ENCODE data around the gene SRD5A1. TPM values are rescaled to one million over a fixed set of nuclear protein-coding genes. Genes with fewer than 3 reads are reported as not detected.

The SRD5A1 gene
- total and polyA plus RNA-seq, 2 of the 8 experiments (the other 6 are each of a cell fraction or from before 2014, with no cell fraction given) = 34.7 to 42.4 TPM

DNA sequence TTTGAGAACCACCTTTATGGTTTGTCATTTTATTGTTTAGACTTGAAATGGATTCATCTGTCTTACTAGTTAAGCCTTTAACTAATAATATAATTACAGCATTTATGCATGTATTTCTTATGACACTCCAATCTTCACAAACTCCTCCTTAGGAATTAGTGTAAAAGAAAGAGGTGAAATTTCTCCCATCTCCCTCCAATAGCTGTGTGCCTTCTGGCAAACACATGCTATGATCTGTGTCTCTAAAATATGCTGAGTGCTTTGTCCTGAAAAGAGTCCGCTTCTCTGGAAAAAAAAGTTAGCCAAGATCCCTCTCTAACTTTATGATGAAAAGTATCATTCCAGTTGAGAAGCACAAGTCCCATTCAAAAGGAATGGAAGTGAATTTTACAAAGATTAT, 66.1 kb downstream of the SRD5A1 start:
- Histone ChIP-seq H3K27ac (ENCODE audit: low read depth, low read length) (no peak overlapping the region), H3K79me1 (ENCODE audit: low read depth, low read length) (no peaks in the 10 kb centered on the region), H2BK12ac (ENCODE audit: low read depth, low read length) (no peak overlapping the region), H3K36me3 (ENCODE audit: control insufficient read depth in 2 of 4, insufficient read depth in 4 of 4, low read length in 3 of 4) (no peaks in the 10 kb centered on the region), H3K9ac (replicated peaks in 1 of 4; ENCODE audit: extremely low read depth in 1 of 4, low read depth in 3 of 4, low read length in 3 of 4) (no peak overlapping the region), H2BK15ac (ENCODE audit: low read length) (no peak overlapping the region), H3K4ac (replicated peaks; ENCODE audit: insufficient read length, low read depth, low read length) (no peak overlapping the region), H4K91ac (replicated peaks; ENCODE audit: insufficient read length, low read length) (no peak overlapping the region), H3K18ac (ENCODE audit: extremely low read depth, low read length) (no peak overlapping the region), H3K56ac (replicated peaks; ENCODE audit: insufficient read length, low read depth, low read length) (no peak overlapping the region), H3K23ac (ENCODE audit: insufficient read length) (no peak overlapping the region), H3K79me2 (ENCODE audit: control insufficient read depth in 1 of 2, insufficient read depth in 2 of 2, low read length in 2 of 2) (no peaks in the 10 kb centered on the region), H2BK120ac (replicated peaks; ENCODE audit: low read depth, low read length) (no peak overlapping the region), H4K5ac (ENCODE audit: insufficient read length, low read depth, low read length) (no peak overlapping the region), H3K9me3 (ENCODE audit: insufficient read depth in 2 of 2, low read depth in 1 of 2, low read length in 1 of 2) (no peaks in the 10 kb centered on the region), H3K27me3 (replicated peaks in 1 of 4; ENCODE audit: control insufficient read depth in 3 of 4, extremely low read depth in 1 of 4, insufficient read depth in 3 of 4, low read length in 3 of 4) (no peaks in the 10 kb centered on the region), H4K20me1 (replicated peaks in 1 of 2; ENCODE audit: control insufficient read depth in 1 of 2, insufficient read depth in 2 of 2, low read length in 2 of 2) (no peaks in the 10 kb centered on the region), H2AK5ac (ENCODE audit: low read depth, low read length) (no peak overlapping the region), H2AFZ (ENCODE audit: low read length) (no peak overlapping the region), H3K23me2 (ENCODE audit: low read depth, low read length) (no peaks in the 10 kb centered on the region), H3K14ac (ENCODE audit: insufficient read length) (no peak overlapping the region), H4K8ac (ENCODE audit: extremely low read depth, insufficient read depth, low read length) (no peak overlapping the region), H2BK20ac (ENCODE audit: low read length) (no peak overlapping the region), H3K4me2 (ENCODE audit: insufficient read depth in 1 of 2, low read depth in 2 of 2, low read length in 2 of 2) (no peak overlapping the region), H2BK5ac (ENCODE audit: low read depth, low read length) (no peak overlapping the region), H3K4me1 (replicated peaks in 1 of 4; ENCODE audit: control insufficient read depth in 3 of 4, insufficient read depth in 4 of 4, low read length in 3 of 4) (peaks cover 3 to 12% (median 6%) of the 10 kb centered on the region in 4 experiments; a peak in 6 of 7 replicates), H3K4me3 (ENCODE audit: extremely low read depth in 1 of 4, insufficient read depth in 2 of 4, low read depth in 3 of 4, low read length in 4 of 4) (no peak overlapping the region)
- POLR2A ChIA-PET (ENCODE audit: partially characterized antibody) = interaction anchor here (1.7 kb wide), 1 partner anchor 66 kb away, joined by 7 read pairs; the partner anchor contains the start of genes NSUN2 and SRD5A1
- 83% methylated on average over 1 of the region's 1 CpG; no CpG with 5 or more reads in 1 of the 2 experiments for WGBS, 2 experiments (ENCODE audit: extremely low coverage in 1 of 2, insufficient coverage in 1 of 2, insufficient read length in 1 of 2, insufficient replicate concordance in 2 of 2, low coverage in 1 of 2, low lambda C conversion rate in 2 of 2, missing lambda C conversion rate in 1 of 2)
- CTCF ChIA-PET (ENCODE audit: partially characterized antibody) = no interaction called here
- TF ChIP-seq TBP (IDR thresholded peaks at IDR 0.05; ENCODE audit: low read depth, low read length) (no peak), RNF2 (IDR thresholded peaks at IDR 0.05; ENCODE audit: borderline replicate concordance, low read depth, low read length, missing control alignments, poor library complexity, severe bottlenecking) (no peak)
- FAIRE-seq (no peak), DNase-seq (ENCODE audit: low read depth in 1 of 2, low spot score in 2 of 2) (no peak)

Measured in H1 (cell line).